Left ventricle myocardium superior (tissue), 1 donor: ENCODE results near the gene PSMD5. TPM values are rescaled to one million over a fixed set of nuclear protein-coding genes. Genes with fewer than 3 reads are reported as not detected.

Experiments
- ATAC-seq: fragments of 200-7000 bp; cut with Tn5 transposase; one replicate; pipeline ENCODE4 v1.9.1; 2020; ENCODE audit warnings: mild to moderate bottlenecking, moderate library complexity
- DNase-seq: peaks from one replicate; pipeline ENCODE4 v3.0.0-alpha.2; 2020
- intact Hi-C: fragments of 100-400 bp; cut with micrococcal nuclease; formaldehyde crosslinking; loops from one replicate; pipeline ENCODE4 v1.11.0; 2022
- long read RNA-seq: library from polyadenylated mRNA; unstranded; transcript quantifications from one replicate; pipeline ENCODE4 v2.0.0, GENCODE V29; 2021
- total RNA-seq: library from RNA; stranded (reverse); fragmentation: NEBNext Ultra II Directional; extraction: Animal tissue kit (Norgen Biotek cat#: 25700); gene quantifications from one replicate; pipeline ENCODE4 v1.2.1, GENCODE V29; 2021
- donor health status: DM: no; HTN: yes; CAD: no; lungs with severe emphysema.

The PSMD5 gene
- total RNA-seq, result 14.0 TPM
- long read RNA-seq, transcript PSMD5-201 (10 exons, 3,443 nt), result major isoform, 24 of 26 reads
- long read RNA-seq, partial matches to known transcripts, result 1 of 26 reads
- long read RNA-seq, other reads (novel, unspliced or antisense), result 1 of 26 reads

- DNase-seq (peak; percentile 98), ATAC-seq (peak; percentile 99)
- intact Hi-C loops, result loop anchor here (5.0 kb wide), 1 partner anchor 84 kb away; the partner anchor contains the start of gene TRAF1
These were observed at the start of gene PSMD5 for GRCh38 chr9:120842685-120843485. Gene PSMD5, minus strand, starts transcription at chr9:120842922. Its CDS starts 13 bp downstream, at chr9:120842909.

GRCh38 chr9:120891884-120892747, 49.4 kb upstream of the PSMD5 start:
- intact Hi-C loops, result no loop called here
- DNase-seq (no peak), ATAC-seq (no peak)

GRCh38 chr9:120891245-120891883, 48.6 kb upstream of the PSMD5 start:
- DNase-seq (no peak), ATAC-seq (no peak)
- intact Hi-C loops, result no loop called here

- DNase-seq (peak; percentile 44), ATAC-seq (no peak)
- intact Hi-C loops, result no loop called here
These were observed 47.9 kb upstream of the PSMD5 start for GRCh38 chr9:120890320-120891244.

- DNase-seq, result no peak
- intact Hi-C loops, result no loop called here
- ATAC-seq, result no peak
These were observed 47.0 kb upstream of the PSMD5 start for GRCh38 chr9:120889606-120890271.

GRCh38 chr9:120888626-120889025, 45.9 kb upstream of the PSMD5 start:
- ATAC-seq (no peak), DNase-seq (no peak)
- intact Hi-C loops, result no loop called here

- peak; percentile 86 for ATAC-seq
- peak; percentile 60 for DNase-seq
- intact Hi-C loops, result no loop called here
These were observed 43.8 kb upstream of the PSMD5 start for GRCh38 chr9:120886490-120886967.

GRCh38 chr9:120885958-120886357, 43.2 kb upstream of the PSMD5 start:
- intact Hi-C loops, result no loop called here
- DNase-seq (peak; percentile 46), ATAC-seq (peak; percentile 82)

GRCh38 chr9:120885457-120885856, 42.7 kb upstream of the PSMD5 start:
- no peak for DNase-seq

GRCh38 chr9:120883608-120883996, 40.9 kb upstream of the PSMD5 start:
- DNase-seq (no peak), ATAC-seq (no peak)
- intact Hi-C loops, result no loop called here

More at GRCh38 chr9:120885457-120885856, 42.7 kb upstream of the PSMD5 start:
- intact Hi-C loops, result no loop called here
- no peak for ATAC-seq

GRCh38 chr9:120882935-120883607, 40.3 kb upstream of the PSMD5 start:
- DNase-seq (no peak), ATAC-seq (no peak)
- intact Hi-C loops, result no loop called here

GRCh38 chr9:120879446-120879845, 36.7 kb upstream of the PSMD5 start:
- intact Hi-C loops, result no loop called here
- DNase-seq, result no peak
- no peak for ATAC-seq

GRCh38 chr9:120878188-120879130, 35.7 kb upstream of the PSMD5 start:
- ATAC-seq, result no peak
- DNase-seq, result no peak
- intact Hi-C loops, result no loop called here

- peak; percentile 63 for ATAC-seq
- intact Hi-C loops, result no loop called here
- peak; percentile 82 for DNase-seq
These were observed 34.7 kb upstream of the PSMD5 start for GRCh38 chr9:120877276-120878034.

- DNase-seq (peak; percentile 58), ATAC-seq (peak; percentile 39)
- intact Hi-C loops, result no loop called here
These were observed 34.1 kb upstream of the PSMD5 start, which contains the start of gene PHF19 for GRCh38 chr9:120876842-120877240. Gene PHF19, minus strand, starts transcription at chr9:120877188. Its CDS starts 2,447 bp downstream, at chr9:120874741.
